Measurements from ENCODE around the gene DNAH7.

DNAH7 gene

GRCh38 chr2:196068271-196069209 lies at the start of gene DNAH7:
Gene DNAH7 (minus strand): TSS chr2:196068837. CDS start chr2:196068711, 126 bp downstream.
- peak; percentile 71 for DNase-seq (ENCODE audit: insufficient read length, low spot score)
- TF ChIP-seq CTCF (IDR thresholded peaks at IDR 0.05; ENCODE audit: insufficient read depth, missing control alignments): peak; percentile 35
- peak; percentile 21 for FAIRE-seq

GRCh38 chr2:196117214-196117705 lies 48.6 kb upstream of the DNAH7 start:
- DNase-seq (ENCODE audit: insufficient read length, low spot score) (no peak), FAIRE-seq (no peak)
- TF ChIP-seq CTCF (IDR thresholded peaks at IDR 0.05; ENCODE audit: insufficient read depth, missing control alignments): no peak

GRCh38 chr2:196113061-196113974 lies 44.7 kb upstream of the DNAH7 start:
- no peak for DNase-seq (ENCODE audit: insufficient read length, low spot score)
- TF ChIP-seq CTCF (IDR thresholded peaks at IDR 0.05; ENCODE audit: insufficient read depth, missing control alignments): no peak
- FAIRE-seq: no peak

- no peak for TF ChIP-seq CTCF (IDR thresholded peaks at IDR 0.05; ENCODE audit: insufficient read depth, missing control alignments)
- FAIRE-seq (no peak), DNase-seq (ENCODE audit: insufficient read length, low spot score) (no peak)
These were observed 43.9 kb upstream of the DNAH7 start for GRCh38 chr2:196112418-196113034.

GRCh38 chr2:196108604-196109003 lies 40.0 kb upstream of the DNAH7 start:
- no peak for FAIRE-seq
- no peak for DNase-seq (ENCODE audit: insufficient read length, low spot score)
- TF ChIP-seq CTCF (IDR thresholded peaks at IDR 0.05; ENCODE audit: insufficient read depth, missing control alignments): no peak

GRCh38 chr2:196105951-196106350 lies 37.3 kb upstream of the DNAH7 start:
- TF ChIP-seq CTCF (IDR thresholded peaks at IDR 0.05; ENCODE audit: insufficient read depth, missing control alignments): no peak
- no peak for DNase-seq (ENCODE audit: insufficient read length, low spot score)
- no peak for FAIRE-seq
